ENCODE results near the gene PVALB.

PVALB gene

GRCh38 chr22:36826262-36826661 is 9.4 kb upstream of the PVALB start:
- Histone ChIP-seq H3K9me3 (ENCODE audit: control insufficient read depth, insufficient read depth, low read length) (no peaks in the 10 kb centered on the region), H3K27me3 (ENCODE audit: control insufficient read depth, low read length) (no peaks in the 10 kb centered on the region), H3K9me2 (replicated peaks; ENCODE audit: control insufficient read depth, low read length) (no peaks in the 10 kb centered on the region), H3K4me3 (ENCODE audit: low read length) (no peak overlapping the region), H3K4me1 (ENCODE audit: control insufficient read depth, low read length) (peaks cover 6% of the 10 kb centered on the region), H3K27ac (ENCODE audit: low read depth, low read length) (no peak overlapping the region), H4K20me1 (ENCODE audit: control insufficient read depth, insufficient read depth, low read depth, low read length) (no peaks in the 10 kb centered on the region), H3K4me2 (ENCODE audit: low read length) (no peak overlapping the region), H3K79me2 (ENCODE audit: control insufficient read depth, low read length) (no peaks in the 10 kb centered on the region), H3F3A (ENCODE audit: control insufficient read depth, insufficient read depth) (no peaks in the 10 kb centered on the region), H3K36me3 (ENCODE audit: control insufficient read depth, low read length) (no peaks in the 10 kb centered on the region)
- no peak for TF ChIP-seq CTCF (IDR thresholded peaks at IDR 0.05; ENCODE audit: low read depth, low read length, poor library complexity, severe bottlenecking)
- no peak for TF ChIP-seq EZH2phosphoT487 (IDR thresholded peaks at IDR 0.05; ENCODE audit: borderline replicate concordance, low read length)

- Histone ChIP-seq H3K4me3 (ENCODE audit: low read length) (no peak overlapping the region), H3K4me2 (ENCODE audit: low read length) (no peak overlapping the region), H3K9me2 (replicated peaks; ENCODE audit: control insufficient read depth, low read length) (no peaks in the 10 kb centered on the region), H3F3A (ENCODE audit: control insufficient read depth, insufficient read depth) (no peaks in the 10 kb centered on the region), H4K20me1 (ENCODE audit: control insufficient read depth, insufficient read depth, low read depth, low read length) (no peaks in the 10 kb centered on the region), H3K9me3 (ENCODE audit: control insufficient read depth, insufficient read depth, low read length) (no peaks in the 10 kb centered on the region), H3K36me3 (ENCODE audit: control insufficient read depth, low read length) (no peaks in the 10 kb centered on the region), H3K27me3 (ENCODE audit: control insufficient read depth, low read length) (no peaks in the 10 kb centered on the region), H3K27ac (ENCODE audit: low read depth, low read length) (no peak overlapping the region), H3K4me1 (ENCODE audit: control insufficient read depth, low read length) (peaks cover 6% of the 10 kb centered on the region), H3K79me2 (ENCODE audit: control insufficient read depth, low read length) (no peaks in the 10 kb centered on the region)
- TF ChIP-seq CTCF (IDR thresholded peaks at IDR 0.05; ENCODE audit: low read depth, low read length, poor library complexity, severe bottlenecking), result no peak
- no peak for TF ChIP-seq EZH2phosphoT487 (IDR thresholded peaks at IDR 0.05; ENCODE audit: borderline replicate concordance, low read length)
Observed at GRCh38 chr22:36824655-36825054, 7.8 kb upstream of the PVALB start.

- H3K9me3 ChIP-seq (ENCODE audit: control insufficient read depth, insufficient read depth, low read length), result no peaks in the 10 kb centered on the region
- H3F3A ChIP-seq (ENCODE audit: control insufficient read depth, insufficient read depth), result no peaks in the 10 kb centered on the region
- H3K9me2 ChIP-seq (replicated peaks; ENCODE audit: control insufficient read depth, low read length), result no peaks in the 10 kb centered on the region
- H3K27me3 ChIP-seq (ENCODE audit: control insufficient read depth, low read length), result no peaks in the 10 kb centered on the region; the same call in 1 of the 2 replicates
- no peak overlapping the region for H3K27ac ChIP-seq (ENCODE audit: low read depth, low read length)
- peaks cover 6% of the 10 kb centered on the region for H3K4me1 ChIP-seq (ENCODE audit: control insufficient read depth, low read length)
- TF ChIP-seq EZH2phosphoT487 (IDR thresholded peaks at IDR 0.05; ENCODE audit: borderline replicate concordance, low read length) (no peak), CTCF (IDR thresholded peaks at IDR 0.05; ENCODE audit: low read depth, low read length, poor library complexity, severe bottlenecking) (no peak)
- H3K4me3 ChIP-seq (ENCODE audit: low read length), result no peak overlapping the region
- H3K4me2 ChIP-seq (ENCODE audit: low read length), result no peak overlapping the region
- H4K20me1 ChIP-seq (ENCODE audit: control insufficient read depth, insufficient read depth, low read depth, low read length), result no peaks in the 10 kb centered on the region
- no peaks in the 10 kb centered on the region for H3K36me3 ChIP-seq (ENCODE audit: control insufficient read depth, low read length)
- no peaks in the 10 kb centered on the region for H3K79me2 ChIP-seq (ENCODE audit: control insufficient read depth, low read length)
Observed at GRCh38 chr22:36823186-36823839, 6.5 kb upstream of the PVALB start.
